Lower leg skin (tissue), 3 donors: ENCODE measurements around the gene CACNA1I.

Source experiments
- CTCF ChIP-seq, 3 donors: fragments of 450-650 bp; IDR thresholded peaks; one replicate each; pipeline ENCODE4 v1.5.1; 2016; ENCODE audit warnings: antibody characterized with exemption in 3 of 3, mild to moderate bottlenecking in 3 of 3, moderate library complexity in 2 of 3
- POLR2A ChIP-seq, 2 donors: fragments of 450-650 bp; IDR thresholded peaks; one replicate each; pipeline ENCODE4 v1.6.1; 2016 to 2017; ENCODE audit warnings: antibody characterized with exemption in 2 of 2, mild to moderate bottlenecking in 1 of 2, moderate library complexity in 1 of 2

- TF ChIP-seq CTCF (IDR thresholded peaks at IDR 0.05), result no peak
- TF ChIP-seq POLR2A (IDR thresholded peaks at IDR 0.05), result no peak
These were observed 168.2 kb downstream of the CACNA1I start for GRCh38 chr22:39738746-39739145.
